GM18511 (cell line): ENCODE results near the gene DDX39B.
"Not testable (repeated sequence)": the region's sequence is repeated elsewhere in the genome, so short reads cannot be mapped to it uniquely, and the experiment has no call there.

Source experiments
- ATAC-seq: cut with Tn5 transposase; IDR thresholded peaks from one replicate; pipeline ENCODE4 v1.9.1; 2021; ENCODE audit warnings: mild to moderate bottlenecking, moderate library complexity; ENCODE audit not compliant: unreplicated experiment

The DDX39B gene

DNA sequence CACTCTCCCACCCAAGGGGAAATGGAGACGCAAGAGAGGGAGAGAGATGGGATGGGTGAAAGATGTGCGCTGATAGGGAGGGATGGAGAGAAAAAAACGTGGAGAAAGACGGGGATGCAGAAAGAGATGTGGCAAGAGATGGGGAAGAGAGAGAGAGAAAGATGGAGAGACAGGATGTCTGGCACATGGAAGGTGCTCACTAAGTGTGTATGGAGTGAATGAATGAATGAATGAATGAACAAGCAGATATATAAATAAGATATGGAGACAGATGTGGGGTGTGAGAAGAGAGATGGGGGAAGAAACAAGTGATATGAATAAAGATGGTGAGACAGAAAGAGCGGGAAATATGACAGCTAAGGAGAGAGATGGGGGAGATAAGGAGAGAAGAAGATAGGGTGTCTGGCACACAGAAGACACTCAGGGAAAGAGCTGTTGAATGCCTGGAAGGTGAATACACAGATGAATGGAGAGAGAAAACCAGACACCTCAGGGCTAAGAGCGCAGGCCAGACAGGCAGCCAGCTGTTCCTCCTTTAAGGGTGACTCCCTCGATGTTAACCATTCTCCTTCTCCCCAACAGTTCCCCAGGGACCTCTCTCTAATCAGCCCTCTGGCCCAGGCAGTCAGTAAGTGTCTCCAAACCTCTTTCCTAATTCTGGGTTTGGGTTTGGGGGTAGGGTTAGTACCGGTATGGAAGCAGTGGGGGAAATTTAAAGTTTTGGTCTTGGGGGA, 34.3 kb upstream of the DDX39B start:
- no peak for ATAC-seq

DNA sequence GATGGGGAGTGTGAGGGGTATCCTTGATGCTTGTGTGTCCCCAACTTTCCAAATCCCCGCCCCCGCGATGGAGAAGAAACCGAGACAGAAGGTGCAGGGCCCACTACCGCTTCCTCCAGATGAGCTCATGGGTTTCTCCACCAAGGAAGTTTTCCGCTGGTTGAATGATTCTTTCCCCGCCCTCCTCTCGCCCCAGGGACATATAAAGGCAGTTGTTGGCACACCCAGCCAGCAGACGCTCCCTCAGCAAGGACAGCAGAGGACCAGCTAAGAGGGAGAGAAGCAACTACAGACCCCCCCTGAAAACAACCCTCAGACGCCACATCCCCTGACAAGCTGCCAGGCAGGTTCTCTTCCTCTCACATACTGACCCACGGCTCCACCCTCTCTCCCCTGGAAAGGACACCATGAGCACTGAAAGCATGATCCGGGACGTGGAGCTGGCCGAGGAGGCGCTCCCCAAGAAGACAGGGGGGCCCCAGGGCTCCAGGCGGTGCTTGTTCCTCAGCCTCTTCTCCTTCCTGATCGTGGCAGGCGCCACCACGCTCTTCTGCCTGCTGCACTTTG, 33.6 kb upstream of the DDX39B start, which contains the start of gene TNF:
Gene TNF (plus strand): TSS at position 231 of the 567 bp plus-strand sequence. CDS start 177 bp downstream, at position 408.
- no peak for ATAC-seq

DNA sequence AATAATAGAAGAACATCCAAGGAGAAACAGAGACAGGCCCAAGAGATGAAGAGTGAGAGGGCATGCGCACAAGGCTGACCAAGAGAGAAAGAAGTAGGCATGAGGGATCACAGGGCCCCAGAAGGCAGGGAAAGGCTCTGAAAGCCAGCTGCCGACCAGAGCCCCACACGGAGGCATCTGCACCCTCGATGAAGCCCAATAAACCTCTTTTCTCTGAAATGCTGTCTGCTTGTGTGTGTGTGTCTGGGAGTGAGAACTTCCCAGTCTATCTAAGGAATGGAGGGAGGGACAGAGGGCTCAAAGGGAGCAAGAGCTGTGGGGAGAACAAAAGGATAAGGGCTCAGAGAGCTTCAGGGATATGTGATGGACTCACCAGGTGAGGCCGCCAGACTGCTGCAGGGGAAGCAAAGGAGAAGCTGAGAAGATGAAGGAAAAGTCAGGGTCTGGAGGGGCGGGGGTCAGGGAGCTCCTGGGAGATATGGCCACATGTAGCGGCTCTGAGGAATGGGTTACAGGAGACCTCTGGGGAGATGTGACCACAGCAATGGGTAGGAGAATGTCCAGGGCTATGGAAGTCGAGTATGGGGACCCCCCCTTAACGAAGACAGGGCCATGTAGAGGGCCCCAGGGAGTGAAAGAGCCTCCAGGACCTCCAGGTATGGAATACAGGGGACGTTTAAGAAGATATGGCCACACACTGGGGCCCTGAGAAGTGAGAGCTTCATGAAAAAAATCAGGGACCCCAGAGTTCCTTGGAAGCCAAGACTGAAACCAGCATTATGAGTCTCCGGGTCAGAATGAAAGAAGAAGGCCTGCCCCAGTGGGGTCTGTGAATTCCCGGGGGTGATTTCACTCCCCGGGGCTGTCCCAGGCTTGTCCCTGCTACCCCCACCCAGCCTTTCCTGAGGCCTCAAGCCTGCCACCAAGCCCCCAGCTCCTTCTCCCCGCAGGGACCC, 32.6 kb upstream of the DDX39B start:
- no peak for ATAC-seq

DNA sequence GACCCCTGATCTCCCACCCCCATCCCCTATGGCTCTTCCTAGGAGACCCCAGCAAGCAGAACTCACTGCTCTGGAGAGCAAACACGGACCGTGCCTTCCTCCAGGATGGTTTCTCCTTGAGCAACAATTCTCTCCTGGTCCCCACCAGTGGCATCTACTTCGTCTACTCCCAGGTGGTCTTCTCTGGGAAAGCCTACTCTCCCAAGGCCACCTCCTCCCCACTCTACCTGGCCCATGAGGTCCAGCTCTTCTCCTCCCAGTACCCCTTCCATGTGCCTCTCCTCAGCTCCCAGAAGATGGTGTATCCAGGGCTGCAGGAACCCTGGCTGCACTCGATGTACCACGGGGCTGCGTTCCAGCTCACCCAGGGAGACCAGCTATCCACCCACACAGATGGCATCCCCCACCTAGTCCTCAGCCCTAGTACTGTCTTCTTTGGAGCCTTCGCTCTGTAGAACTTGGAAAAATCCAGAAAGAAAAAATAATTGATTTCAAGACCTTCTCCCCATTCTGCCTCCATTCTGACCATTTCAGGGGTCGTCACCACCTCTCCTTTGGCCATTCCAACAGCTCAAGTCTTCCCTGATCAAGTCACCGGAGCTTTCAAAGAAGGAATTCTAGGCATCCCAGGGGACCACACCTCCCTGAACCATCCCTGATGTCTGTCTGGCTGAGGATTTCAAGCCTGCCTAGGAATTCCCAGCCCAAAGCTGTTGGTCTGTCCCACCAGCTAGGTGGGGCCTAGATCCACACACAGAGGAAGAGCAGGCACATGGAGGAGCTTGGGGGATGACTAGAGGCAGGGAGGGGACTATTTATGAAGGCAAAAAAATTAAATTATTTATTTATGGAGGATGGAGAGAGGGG, 31.7 kb upstream of the DDX39B start:
- ATAC-seq: no peak

DNA sequence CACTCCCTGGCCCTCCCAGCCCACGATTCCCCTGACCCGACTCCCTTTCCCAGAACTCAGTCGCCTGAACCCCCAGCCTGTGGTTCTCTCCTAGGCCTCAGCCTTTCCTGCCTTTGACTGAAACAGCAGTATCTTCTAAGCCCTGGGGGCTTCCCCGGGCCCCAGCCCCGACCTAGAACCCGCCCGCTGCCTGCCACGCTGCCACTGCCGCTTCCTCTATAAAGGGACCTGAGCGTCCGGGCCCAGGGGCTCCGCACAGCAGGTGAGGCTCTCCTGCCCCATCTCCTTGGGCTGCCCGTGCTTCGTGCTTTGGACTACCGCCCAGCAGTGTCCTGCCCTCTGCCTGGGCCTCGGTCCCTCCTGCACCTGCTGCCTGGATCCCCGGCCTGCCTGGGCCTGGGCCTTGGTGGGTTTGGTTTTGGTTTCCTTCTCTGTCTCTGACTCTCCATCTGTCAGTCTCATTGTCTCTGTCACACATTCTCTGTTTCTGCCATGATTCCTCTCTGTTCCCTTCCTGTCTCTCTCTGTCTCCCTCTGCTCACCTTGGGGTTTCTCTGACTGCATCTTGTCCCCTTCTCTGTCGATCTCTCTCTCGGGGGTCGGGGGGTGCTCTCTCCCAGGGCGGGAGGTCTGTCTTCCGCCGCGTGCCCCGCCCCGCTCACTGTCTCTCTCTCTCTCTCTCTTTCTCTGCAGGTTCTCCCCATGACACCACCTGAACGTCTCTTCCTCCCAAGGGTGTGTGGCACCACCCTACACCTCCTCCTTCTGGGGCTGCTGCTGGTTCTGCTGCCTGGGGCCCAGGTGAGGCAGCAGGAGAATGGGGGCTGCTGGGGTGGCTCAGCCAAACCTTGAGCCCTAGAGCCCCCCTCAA, 30.5 kb upstream of the DDX39B start, which contains the start of gene LTA:
Gene LTA (plus strand): TSS at position 249 of the 871 bp plus-strand sequence. CDS start 454 bp downstream, at position 703.
- peak; percentile 43 for ATAC-seq

DNA sequence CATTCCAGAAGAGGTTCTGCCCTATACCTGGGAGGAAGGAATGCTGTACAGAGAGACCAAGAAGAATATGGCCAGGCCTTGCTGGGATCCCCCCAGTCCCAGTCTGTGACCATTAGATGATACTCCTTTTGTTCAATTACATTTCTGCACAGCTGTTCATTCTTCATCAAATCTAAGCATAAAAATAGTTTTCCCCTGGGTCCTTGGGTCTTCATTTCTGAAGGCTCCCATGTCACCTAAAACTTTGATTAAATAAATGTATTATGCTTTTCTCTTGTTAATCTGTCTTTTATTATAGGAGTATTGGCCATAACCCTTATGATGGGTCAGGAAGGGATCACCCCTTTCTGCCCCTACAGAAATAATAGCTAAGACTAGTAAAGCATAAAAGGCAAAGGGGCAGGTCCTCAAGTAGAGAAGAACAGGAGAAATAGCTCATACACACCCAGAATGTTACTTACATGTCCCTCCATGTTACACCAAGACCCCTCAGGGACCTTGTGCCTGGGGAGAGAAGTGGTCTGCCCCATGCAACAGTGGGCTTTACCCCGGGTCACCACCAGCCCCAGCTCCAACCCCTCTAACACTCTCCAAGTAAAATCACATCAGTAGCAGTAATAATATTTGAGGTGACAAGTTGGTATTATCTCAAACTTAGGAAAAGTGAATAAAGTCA, 28.2 kb upstream of the DDX39B start:
- no peak for ATAC-seq

DNA sequence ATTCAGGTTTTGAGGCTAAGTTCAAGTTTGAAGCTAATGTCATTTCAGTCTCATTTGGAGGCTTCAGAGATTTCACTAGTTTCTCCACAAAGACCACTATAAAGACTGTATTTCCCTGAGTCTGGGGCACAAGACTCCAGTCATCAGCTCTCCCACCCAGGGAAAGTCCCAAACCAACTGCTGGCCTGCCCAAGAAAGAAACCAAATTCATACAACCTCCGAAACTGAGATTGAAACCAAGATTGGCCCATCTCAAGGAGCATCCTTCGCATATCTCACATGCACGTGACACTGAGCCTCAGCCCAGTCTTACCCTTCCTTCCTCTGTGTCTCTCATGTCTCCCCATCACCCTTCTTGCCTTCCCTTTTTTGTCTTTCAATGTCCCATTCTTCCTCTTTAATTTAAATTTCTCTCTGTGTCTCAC, 26.7 kb upstream of the DDX39B start:
- ATAC-seq: peak; percentile 72

DNA sequence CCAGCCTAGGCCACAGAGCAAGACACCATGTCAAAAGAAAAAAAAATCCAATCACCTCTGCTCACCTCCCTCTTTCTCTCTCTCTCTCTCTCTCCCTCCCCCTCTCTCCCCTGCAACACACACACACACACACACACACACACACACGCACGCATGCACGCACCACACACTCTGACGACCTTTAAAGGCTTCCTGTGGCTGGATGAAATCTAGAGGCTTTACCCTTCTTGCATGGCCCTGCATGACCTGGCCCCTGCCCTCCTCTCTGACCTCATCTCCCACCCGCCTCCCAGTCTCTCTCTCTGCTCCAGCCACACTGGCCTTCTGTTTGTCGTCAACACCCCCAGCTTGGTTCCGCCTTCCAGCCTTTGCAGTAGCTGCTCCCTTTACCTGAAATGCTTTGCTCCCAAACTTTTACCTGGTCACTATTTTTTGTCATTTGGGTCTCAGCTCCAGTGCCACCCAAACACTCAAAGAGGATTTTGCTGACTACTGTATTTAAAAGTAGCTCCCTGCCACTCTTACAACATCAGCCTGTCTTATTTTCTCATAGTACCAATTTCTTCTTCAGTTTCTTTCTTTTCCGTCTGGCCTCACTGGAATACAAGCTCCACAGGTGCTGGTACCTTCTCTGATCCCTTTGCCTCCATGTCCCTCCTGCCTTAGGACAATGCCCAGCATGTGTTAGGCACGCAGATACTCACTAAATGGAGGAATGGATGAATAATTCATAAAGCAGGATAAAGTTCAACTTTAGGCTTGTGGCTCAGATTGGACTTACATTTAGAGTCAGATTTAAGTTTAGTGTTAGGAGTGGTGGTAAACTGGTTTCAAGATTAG, 25.9 kb upstream of the DDX39B start:
- ATAC-seq: no peak

DNA sequence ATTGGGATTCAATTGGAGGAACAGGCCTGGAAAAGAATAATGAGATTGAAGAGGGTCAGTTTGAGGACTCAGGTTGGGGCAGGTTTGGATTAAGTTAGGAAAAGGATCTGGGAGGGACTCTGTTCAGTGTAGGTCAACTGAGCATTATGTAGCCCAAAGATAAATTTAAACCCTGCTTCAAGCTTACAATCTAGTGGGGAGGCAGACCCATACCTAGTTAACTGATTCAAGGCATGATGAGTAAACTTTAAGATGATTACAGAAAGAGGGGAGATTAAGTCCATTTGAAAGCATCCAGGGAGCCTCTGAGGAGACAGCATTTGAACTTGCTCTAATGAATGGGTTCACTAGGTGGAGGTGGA, 18.9 kb upstream of the DDX39B start:
- no peak for ATAC-seq

DNA sequence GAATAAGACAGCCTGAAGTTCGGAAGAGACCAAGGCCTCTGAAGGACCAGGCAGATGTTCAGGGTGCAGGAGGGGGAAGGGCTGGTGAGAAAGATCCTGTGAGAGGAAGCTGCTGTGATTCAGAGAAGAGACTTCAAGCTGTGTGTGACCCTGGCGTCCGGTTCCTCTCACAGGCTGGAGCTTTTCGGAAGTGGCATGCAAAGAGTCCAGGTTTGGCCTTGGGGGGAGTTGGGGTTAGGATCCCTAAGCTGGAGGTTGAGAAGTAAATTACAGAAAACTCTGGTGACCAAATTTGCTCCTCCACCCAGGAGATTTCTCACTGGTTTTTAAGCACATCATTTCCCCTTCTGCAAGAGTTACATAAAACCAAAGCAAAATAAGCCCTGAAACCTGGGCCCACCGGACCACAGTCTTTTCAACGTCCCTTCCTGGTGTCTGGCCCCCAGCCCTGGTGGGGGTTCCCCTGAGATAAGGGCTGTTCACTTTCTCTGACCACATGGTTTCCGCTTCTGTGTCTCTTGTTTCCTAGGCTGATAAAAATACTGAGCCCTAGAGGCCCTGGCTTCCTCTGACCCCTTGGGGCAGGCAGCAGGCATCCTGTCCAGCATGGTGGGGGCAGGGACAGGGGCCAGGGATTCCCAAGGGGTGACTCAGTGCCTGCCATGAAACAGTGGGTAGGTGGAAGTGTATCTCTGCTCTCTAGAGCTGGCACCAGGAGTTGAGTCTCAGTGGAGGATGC, 18.3 kb upstream of the DDX39B start:
- peak; percentile 70 for ATAC-seq

DNA sequence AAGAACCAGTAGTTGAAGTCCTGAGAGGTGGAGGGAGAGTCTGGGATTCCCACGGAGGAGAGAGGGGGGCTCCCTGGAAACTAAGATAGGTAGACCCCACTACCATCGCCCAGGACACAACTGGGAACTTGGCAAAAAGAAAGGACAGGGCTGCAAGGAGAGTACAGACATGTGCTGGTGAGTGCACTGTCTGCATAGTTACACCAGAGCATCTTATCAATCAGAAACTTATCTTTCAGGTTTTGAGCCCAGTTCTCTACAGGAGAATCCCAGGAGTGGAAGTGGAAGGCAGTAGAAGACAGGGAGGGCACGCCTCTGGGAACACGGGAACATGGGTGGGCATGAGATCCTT, 17.8 kb upstream of the DDX39B start:
- no peak for ATAC-seq

DNA sequence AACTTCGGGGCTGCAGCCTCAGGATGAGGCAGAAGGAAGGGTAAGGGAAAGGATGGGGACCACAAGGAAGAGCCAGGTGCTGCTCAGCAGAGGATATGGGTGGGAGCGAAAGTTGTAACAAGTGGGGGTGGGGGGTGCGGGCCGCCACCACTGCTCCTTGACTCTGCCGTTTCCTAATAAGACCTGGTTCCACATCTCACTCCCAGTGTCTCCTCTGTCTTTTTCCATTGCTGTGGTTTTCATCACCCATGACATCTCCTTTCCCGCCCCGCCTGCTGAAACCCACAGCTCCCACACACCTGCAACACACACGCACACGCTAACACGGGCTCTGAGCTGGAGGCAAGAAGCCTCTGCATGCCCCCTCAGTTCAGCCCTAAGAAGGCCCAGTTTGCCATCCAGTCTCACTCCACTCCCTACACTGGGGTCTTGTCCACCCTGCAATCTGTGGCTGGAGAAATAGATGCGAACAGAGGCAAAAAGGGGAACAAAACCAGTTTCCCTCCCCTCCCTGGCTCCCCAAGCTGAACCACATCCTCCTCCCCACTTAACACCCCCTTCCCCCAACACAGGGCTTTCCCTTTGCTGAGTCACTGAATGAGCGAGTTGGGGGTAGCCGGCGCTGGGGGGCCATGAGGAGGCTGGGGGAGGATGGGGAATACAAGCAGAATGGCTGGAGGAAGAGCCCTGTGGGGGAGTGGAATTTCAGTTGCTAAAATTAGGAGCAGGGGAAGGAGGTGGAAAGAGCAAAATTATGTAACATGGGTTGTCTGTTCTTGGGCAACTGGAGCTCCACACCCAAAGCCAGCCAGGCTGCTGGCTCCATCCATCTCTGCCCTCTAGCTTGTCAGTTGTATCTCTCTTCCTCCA, 17.1 kb upstream of the DDX39B start:
- ATAC-seq: no peak

DNA sequence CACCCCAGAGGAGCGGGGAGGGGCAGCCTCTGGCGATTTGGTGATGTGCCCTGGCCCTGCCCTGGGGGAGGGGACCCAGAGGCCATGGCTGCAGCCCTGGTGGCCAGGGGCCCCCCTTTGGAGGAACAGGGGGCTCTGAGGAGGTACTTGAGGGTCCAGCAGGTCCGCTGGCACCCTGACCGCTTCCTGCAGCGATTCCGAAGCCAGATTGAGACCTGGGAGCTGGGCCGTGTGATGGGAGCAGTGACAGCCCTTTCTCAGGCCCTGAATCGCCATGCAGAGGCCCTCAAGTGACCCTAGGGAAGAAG, 16.5 kb upstream of the DDX39B start:
- no peak for ATAC-seq

DNA sequence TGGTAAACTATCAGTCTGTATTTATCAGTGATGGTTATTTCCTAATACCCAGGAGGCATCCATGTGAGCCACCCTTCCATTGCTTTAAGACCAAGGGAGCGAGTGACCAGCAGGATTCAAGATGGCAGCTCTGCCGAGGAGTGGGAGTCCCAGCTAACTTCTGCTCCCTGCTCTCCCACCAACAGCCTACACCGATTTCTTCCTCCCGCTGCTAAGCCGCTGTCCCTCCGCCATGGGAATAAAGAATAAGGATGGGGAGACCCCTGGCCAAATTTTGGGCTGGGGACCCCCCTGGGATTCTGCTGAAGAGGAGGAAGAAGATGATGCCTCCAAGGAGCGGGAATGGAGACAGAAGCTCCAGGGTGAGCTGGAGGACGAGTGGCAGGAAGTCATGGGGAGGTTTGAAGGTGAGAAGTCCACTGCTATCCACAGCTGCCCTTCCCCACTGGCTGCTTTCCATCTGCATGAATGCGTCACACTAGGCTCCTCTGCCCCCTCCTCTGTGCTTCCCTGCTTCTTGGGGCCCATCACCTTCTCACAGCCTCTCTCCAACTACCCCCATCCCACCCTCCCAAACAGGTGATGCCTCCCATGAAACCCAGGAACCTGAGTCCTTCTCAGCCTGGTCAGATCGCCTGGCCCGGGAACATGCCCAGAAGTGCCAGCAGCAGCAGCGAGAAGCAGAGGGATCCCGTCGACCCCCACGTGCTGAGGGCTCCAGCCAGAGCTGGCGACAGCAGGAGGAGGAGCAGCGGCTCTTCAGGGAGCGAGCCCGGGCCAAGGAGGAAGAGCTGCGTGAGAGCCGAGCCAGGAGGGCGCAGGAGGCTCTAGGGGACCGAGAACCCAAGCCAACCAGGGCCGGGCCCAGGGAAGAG, 15.9 kb upstream of the DDX39B start:
- ATAC-seq: no peak

DNA sequence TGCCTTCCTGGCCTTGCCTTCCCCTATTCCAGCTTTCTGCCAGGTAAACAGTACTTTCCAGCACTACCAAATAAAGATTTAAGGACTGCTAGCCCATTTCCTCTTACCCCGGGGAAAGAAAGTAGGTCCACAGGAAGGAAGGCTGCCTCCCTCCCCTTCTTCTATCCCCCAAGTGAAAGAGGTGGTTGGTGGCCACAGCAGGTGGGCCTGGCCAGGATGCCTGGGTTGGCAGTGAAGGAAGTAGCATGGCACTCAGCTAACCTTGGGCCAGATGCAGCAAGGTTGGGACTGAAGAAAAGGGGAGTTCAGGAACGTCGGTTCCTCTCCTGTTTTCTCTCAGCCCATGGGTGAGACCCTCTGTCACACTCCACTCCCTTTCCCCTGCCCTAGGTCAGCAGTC, 14.5 kb upstream of the DDX39B start:
- no peak for ATAC-seq

DNA sequence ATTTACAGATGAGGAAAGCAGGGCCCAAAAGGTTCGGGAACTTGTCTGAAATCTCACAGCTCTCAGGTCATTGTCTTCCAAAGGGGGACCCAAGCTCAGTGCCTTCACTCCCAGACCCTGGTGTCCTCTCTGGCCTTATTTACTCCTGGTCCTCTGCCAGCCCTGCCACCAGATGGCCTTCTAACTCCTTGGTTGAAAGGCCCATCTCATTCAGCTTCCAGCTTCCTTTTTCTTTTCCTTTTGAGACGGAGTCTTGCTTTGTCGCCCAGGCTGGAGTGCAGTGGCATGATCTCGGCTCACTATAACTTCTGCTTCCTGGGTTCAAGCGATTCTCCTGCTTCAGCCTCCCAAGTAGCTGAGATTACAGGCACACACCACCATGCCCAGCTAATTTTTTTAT, 9.6 kb upstream of the DDX39B start:
- ATAC-seq: not testable (repeated sequence)
